Activated effector memory CD4-positive, alpha-beta T cell treated with anti-CD3 and anti-CD28 coated beads, Interleukin-2, amount 50 U/mL, for 16 hours (primary cell): ENCODE results near the gene RABGAP1.

ENCODE experiments used
- DNase-seq: peaks from one replicate; pipeline ENCODE4 v3.0.0-alpha.2; 2020

Gene RABGAP1

GRCh38 chr9:123011380-123011779 lies 70.6 kb downstream of the RABGAP1 start:
- DNase-seq = no peak

GRCh38 chr9:123011878-123012528 lies 71.2 kb downstream of the RABGAP1 start:
- no peak for DNase-seq

- DNase-seq = no peak
Observed at GRCh38 chr9:123016631-123017030, 75.8 kb downstream of the RABGAP1 start.

DNA sequence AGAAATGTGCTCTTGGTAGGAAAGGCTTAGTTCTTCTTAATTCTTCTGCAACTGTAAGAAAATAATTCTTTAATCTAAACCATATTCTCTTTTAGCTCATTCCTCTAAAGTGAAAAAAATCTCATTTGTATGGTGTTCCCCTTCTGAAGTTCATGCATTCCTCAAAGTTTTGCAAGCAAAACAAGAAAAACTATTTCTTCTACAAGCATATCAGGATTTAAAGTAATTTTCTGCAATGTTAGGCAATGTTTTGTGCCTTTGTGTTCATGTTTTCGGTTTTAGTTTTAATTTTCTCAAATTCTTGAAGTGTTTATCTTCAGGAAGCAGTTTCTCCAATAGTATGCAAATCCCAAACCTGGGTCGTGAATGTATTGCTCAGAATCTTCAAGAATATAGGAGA lies 80.0 kb downstream of the RABGAP1 start:
- DNase-seq = no peak

DNA sequence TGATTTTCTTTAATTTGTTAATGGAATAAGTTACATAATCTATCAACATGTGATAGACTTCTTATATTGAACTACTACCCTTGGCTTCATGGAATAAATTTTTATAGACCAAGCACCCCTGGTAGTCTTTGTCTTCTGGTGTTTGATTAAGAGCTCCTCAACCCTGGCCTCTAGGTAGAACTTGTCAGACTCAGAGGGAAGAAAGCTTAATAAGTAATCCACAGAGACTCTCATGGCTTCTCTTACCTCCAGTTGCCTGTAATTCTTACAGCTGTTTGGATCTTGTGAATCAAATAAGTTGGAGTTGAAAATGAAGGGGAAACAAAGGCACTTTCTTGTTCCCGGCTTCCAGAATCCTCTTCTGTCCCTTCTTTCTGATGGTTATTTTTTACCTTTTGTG lies 85.6 kb downstream of the RABGAP1 start:
- DNase-seq = no peak

DNA sequence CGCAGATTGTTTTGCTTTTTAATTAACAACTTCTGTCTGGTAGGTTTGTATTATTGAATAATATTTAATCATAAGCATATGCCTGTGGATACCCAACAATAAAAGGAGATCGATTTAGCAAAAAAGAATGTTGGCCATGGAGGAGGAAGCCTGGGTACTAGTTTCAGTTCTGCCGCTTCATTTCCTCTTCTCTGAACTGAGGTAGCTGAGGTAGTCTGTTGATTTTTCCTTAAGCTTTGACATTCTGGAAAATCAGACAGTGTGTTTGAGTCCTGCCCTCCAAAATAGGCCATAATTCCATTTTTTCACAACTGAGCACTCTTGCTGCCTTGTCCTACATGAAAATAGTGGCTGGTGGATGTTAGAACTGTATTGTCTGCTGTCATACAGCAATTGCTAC lies 86.7 kb downstream of the RABGAP1 start:
- no peak for DNase-seq

DNA sequence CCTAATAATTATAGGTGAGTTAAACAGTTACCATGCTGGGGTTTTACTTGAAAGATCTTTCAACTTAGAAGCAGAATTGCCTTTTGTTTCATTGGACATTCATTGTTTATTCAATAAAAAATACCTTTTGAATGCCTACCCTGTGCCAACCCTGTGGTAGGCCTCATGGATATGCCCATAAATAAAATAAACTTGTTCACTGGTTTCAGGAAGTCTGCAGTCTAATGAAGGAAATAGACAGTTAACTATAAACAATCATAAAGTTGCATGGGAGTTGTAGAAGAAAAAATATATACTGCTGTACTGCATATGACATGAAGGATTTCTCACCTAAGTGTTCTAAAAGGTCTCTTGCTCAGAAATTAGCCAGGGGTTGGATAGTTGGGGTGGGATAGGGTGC lies 87.3 kb downstream of the RABGAP1 start:
- DNase-seq = no peak

GRCh38 chr9:123028973-123029372 lies 88.2 kb downstream of the RABGAP1 start:
- DNase-seq = no peak

- no peak for DNase-seq
Observed at GRCh38 chr9:123031963-123032362, 91.1 kb downstream of the RABGAP1 start.

GRCh38 chr9:123033352-123033751 lies 92.5 kb downstream of the RABGAP1 start, which contains the start of gene GPR21:
GPR21 (plus strand) TSS chr9:123033667; CDS start chr9:123034567, 900 bp downstream.
- no peak for DNase-seq

DNA sequence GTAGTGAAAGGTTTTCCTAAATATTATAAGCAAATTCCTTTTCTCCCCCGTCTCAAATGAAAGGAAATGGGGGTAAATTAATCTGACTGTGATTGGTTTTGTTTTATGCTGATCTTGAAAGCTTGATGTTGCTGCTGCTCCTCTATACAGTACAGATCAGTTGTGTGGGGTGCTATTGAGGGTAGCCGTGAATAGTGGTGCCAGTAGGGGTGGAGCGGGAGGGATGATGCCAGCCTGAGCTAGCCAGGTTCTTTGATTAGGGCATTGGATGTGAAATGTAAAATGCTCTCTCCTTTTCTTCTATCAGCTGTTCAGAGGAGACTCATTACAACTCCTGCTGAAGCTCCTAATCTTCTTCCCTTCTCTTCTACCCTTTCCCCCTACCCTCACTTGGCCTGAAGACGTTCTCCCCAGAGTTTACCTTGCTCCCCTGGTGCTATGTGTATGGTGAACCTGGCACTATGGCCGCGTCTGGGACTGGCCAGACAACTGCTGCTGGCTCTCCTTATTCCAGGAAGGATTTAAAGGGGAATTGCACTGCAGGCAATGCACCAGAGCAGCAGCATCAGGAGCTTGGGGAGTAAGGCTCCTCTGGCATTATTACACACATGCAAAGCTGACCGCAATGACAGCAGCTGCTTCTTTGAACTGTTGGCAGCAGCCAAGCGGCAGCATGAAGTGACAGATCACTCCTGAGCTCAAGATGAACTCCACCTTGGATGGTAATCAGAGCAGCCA lies 93.2 kb downstream of the RABGAP1 start:
- no peak for DNase-seq

GRCh38 chr9:123034881-123035510 lies 94.2 kb downstream of the RABGAP1 start:
- DNase-seq = no peak

- DNase-seq = no peak
Observed at GRCh38 chr9:123035791-123036190, 95.0 kb downstream of the RABGAP1 start.

GRCh38 chr9:123036893-123037545 lies 96.2 kb downstream of the RABGAP1 start:
- DNase-seq = no peak

DNA sequence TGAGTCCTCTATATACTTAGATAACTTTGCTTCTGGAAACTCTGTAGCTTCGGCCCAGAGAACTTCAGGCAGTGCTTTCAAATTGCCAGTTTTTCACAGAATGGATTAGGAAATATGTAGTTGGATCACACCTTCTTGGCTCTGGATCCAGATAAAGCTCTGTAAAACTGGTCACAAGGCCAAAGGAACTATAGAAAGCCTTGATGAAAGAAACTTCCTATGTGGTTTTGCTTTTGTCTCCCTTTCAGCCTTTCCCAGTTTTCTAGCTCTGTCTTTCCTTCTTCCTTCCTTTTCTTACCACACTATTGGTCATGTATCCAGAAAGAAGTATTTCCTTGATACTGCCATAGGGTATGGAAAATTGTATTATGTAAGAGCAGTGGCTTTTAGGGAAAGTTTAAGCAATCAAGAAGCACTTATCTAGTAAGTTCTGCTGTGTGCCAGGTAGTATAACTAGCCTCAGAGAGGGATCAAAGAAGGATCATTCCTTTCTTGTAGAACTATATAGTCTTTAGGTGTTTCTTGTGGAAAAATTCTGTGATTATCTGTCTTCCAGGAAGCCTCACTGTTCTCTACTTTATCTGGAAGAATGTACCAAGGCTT lies 98.9 kb downstream of the RABGAP1 start:
- no peak for DNase-seq

GRCh38 chr9:123040801-123041200 lies 100.0 kb downstream of the RABGAP1 start:
- DNase-seq = no peak

GRCh38 chr9:123041489-123041888 lies 100.7 kb downstream of the RABGAP1 start:
- no peak for DNase-seq

DNA sequence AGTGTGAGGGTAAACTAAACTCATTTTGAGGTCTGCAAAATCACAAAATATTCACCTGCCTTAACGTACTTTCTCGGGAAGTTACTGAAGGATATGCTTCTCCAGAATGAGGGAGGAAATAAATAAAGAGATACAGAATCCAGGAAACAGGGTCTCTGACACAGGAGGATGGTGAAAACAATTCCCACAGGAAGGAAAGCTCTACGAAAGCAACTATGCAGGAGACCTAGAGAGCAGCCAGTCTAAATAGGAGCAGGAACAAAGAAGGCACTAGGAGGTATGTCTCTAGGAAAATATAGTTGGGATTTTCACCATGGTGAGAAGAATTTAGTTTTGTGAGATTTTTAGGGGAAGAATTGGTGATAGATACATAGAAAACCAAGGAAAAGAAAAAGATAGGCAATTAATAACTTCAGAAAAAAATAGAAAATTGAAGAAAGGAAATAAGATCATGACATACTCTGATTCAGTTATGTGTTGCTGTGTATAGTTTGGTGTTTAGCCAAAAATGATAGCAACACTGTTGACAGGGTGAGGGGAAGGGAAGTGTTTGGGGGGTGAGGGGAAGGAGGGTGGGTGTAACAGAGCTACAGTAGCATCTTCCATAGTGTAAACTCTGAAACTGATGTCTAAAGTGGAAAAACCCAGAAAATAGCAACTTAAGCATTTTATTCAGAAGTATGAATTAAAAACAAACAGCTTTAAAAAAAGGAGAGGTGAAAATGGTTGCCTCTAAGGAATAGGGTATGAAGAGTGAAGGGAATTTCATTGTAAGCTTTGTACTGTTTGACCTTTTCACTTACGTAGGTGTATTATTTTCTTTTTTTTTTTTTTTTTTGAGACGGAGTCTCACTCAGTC lies 102.5 kb downstream of the RABGAP1 start:
- DNase-seq = no peak

DNA sequence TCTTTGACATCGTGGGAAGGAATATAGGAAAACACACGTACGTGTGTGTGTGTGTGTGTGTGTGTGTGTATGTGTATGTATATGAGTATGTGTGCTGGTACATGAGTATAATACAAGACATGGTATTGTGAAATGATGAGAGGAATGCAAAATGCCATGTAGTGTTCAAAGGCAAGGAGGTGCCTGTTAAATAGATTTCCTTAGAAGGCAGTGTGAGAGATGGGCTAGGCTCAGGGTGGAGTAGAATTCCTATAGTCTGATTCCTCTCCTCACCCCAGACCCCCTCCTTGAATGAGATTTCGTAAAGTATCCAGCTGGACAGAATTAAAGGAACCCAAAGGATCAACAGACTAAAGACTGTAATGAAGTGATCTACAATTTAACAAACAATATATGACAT lies 103.8 kb downstream of the RABGAP1 start:
- no peak for DNase-seq

DNA sequence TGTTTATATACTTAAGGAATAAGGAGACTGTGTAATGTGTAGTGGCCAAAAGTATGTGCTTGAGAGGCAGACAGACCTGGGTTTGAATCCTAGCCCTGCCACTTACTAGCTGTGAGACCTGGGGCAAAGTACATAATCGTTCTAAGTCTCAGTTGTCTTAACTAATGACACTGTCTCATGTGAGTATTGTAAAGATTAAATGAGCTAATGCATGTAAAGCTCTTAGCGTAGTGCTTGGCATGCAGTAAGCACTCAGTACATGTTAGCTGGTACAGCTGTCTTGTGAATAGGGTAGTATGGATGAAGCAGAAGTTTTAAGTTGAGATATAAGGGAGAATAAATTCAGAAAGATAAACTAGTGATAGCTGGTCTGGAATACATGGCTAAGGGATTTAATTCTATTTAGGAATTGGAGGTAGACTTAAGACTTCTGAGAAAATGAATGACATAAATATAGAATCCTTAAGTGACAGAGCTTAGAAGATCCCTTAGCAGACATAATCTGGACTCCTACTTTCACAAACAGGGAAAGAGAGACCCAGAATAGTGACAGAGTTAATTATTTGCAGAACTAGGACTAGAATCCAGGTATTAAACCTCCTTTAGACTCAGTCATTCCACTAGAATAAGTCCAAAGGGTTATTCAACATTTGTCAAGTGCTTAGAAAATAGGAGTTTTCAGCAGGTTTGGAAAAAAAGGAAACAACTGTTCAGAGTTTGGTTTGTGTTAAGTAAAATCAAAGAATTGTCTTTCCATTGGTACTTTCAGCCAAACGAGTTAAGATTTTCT lies 105.8 kb downstream of the RABGAP1 start:
- DNase-seq = no peak

- DNase-seq = no peak
Observed at GRCh38 chr9:123048748-123049147, 107.9 kb downstream of the RABGAP1 start.
